ENCODE measurements around the gene SMAD3.
"Not testable (repeated sequence)": the region's sequence is repeated elsewhere in the genome, so short reads cannot be mapped to it uniquely, and the experiment has no call there.

The SMAD3 gene

GRCh38 chr15:67146234-67146633 lies 80.8 kb downstream of the SMAD3 start:
- no peak for DNase-seq

DNA sequence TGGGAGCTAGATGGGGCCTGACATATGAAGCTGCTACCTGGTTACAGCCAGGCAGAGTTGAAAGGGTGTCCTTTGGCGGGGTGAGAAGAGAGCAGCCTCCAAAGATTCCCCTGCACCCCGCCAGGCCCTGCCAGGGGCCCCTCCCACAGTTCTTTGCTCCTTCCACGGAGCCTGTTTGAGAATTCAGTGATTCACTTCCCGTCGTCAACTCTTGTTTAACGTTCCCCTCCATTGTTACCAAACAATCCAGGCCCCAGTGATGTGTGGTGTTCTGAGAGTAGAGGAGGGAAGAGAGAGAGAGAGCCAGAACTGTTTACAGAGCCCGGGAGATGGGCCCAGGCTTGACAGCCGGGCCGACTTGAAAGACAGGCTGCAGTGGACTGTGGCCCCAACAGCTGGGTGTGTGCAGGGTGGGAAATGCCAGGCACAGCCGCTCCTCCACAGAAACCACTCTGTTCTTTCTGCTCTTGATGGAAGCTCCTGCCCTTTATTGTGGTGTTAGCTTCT lies 81.5 kb downstream of the SMAD3 start:
- DNase-seq, result no peak

- no peak for DNase-seq
These were observed 82.1 kb downstream of the SMAD3 start for GRCh38 chr15:67147396-67147949.

DNA sequence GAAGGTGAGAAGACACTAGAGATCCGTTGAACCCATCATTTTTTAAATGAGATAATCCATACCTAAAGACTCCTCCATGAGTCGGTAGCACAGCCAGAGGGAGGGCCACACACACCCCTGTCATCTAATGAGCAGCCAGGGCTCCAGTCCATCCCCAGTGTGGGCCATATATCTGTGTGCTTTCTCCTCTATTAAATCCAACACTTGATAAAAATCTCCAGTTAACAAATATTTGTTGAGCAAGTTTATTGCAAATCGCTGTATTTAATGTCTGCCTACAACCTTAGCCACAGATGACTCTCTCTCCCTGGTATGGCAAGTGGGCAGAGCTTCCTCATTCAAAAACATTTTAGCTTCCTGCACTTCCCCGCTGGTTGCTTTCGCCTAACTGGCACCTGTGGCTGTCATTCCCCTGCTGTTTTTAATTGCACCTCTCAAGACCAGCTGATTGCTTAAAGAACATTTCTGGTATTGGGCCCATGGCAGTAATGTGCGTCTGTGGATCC lies 82.8 kb downstream of the SMAD3 start:
- DNase-seq, result peak in 1 of 2 experiments; percentile 65

GRCh38 chr15:67149068-67149772 lies 83.8 kb downstream of the SMAD3 start:
- DNase-seq, result no peak

DNA sequence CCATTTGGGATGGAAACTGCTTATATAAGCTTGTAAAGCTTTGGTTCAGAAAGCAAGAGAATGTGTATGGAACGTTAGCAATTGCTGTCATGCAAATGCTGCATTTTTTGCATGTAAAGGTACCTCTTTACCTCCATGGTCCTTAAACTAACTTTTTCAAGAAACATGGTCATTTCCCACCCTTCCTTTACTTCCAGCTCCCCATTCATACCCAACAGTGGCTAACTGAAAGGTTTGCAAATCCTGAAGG lies 84.3 kb downstream of the SMAD3 start:
- DNase-seq, result no peak

DNA sequence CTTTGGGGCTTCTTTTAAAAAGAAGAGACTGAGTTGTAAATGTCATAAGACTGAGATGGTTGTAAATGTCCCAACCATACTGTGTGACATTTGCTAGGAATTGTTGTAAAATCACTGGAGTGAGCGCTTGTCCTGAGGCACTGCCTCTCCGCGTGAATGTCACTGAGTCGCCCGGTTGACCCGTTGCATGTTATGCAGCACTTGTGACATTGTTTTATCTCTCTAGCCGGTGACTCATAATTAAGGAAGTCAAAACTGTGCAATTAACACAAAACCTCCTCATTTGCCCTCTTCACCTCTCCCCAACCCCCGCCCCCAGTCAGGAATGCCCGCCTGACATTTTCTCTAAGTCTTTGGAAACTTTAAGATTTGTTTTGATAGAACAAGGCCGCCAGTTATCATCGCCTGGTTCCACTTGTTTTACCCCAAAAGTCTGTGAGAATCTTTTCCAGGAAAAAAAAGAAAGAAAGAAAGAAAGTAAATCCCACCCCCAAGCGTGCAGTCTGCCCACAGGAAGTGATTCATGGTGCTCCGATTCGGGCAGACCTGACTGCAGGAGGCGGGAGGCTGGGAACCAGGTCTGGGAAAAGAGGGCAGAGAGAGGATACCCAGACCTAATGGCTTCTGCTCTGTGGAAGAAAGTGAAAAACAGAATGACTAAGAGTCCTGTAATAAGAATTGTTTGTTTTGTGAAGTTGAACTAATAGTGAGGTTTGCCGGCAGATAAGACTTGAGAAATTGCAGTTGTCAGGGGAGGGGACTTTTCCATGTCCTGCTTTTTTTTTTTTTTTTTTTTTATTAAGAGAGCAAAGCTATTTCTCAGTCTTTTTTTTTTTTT lies 84.8 kb downstream of the SMAD3 start:
- no peak for DNase-seq

GRCh38 chr15:67152429-67152828 lies 87.0 kb downstream of the SMAD3 start:
- DNase-seq, result no peak

GRCh38 chr15:67153044-67153443 lies 87.6 kb downstream of the SMAD3 start:
- DNase-seq, result not testable (repeated sequence)

- no peak for DNase-seq
These were observed 88.8 kb downstream of the SMAD3 start for GRCh38 chr15:67154249-67154648.

GRCh38 chr15:67156426-67156825 lies 91.0 kb downstream of the SMAD3 start:
- no peak for DNase-seq

DNA sequence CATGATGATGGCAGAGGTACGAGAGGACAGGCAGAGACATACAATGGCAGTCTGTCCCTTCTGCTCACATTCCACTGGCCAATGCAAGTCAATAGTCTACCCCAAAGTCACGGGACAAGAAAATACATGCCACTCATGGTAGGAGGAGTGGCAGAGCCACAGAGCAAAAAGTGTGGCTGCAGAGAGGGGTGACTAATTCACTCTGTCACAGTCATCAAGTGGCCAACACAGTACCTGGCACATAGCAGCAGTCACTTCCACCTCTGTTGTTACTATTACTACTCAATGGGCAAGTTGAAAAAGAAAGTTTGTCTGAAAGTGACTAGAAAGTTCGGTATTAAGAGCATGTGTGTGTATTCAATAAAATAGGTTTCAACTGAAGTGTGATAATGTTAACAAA lies 91.4 kb downstream of the SMAD3 start:
- no peak for DNase-seq

DNA sequence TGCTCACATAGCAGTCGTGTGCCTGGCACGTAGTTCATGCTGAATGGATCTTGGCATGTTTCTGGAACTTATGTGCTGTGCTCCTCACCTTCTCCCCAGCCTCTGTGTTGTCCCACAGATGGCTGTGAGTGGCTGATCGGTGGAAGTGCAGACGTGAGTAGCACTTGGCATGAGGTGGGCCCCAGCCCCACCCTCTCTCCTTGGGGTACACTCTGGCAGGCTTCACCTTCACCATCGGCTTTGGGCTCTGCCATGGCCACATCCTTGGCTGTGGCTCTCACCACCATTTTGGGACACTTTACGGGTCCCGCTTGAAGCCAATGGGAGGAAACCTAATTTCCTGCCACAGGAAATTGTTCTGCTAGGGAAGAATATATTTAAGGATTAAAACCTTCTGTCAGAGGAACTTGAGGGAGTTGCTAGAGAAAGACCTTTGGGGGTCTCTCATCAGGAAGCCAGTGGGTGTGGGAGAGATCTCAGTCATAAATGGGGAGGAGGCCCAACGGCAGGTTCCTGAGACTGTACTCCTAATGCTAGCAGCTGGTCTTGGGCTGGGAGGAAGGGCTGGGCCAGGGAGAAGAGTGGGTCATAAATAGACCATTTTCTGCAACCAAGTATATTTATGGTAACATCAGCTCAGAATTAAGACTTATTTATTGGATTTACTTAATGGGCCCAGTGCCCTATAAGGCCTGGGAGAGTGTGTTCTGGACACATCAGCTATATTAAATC lies 92.3 kb downstream of the SMAD3 start:
- no peak for DNase-seq

- DNase-seq, result no peak
These were observed 93.0 kb downstream of the SMAD3 start for GRCh38 chr15:67158367-67158766.

DNA sequence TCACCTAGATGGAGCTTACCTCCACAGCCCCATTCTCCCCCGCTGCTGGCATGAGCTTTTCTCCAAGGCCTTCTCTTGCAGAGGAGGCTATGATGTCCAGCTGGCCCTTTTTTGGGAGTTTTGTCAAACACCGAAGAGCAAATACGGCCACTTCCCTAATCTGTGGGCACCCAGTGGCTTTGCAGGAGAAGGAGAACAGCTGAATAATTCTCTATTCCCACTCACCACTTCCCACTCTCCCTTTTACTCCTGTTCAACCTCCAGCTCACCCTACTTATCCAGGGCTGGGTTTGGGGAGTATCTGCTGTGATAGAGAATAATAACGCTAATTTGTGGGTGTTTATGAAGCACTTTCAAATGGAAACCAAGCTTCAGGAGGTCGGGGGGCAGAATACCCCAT lies 96.0 kb downstream of the SMAD3 start:
- no peak for DNase-seq

DNA sequence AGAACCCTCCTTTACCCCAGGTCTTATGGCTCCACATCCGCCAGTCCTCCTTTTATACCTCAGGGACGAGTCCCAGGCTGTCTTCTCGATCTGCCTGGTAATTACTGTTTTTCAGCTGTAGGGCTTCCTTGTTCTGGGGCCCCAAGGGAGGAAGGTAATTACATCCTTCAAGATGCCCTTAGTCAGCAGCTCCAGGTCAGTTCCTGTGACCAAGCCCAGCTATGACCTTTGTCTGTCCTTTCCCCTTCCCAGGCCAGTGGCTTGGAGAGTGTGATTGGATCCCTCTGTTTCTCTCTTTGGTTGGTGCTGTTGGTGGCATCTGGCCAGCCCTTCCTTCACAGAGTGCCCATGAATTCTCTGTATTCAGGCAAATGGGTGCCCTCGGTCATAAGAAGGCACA lies 96.5 kb downstream of the SMAD3 start:
- no peak for DNase-seq

DNA sequence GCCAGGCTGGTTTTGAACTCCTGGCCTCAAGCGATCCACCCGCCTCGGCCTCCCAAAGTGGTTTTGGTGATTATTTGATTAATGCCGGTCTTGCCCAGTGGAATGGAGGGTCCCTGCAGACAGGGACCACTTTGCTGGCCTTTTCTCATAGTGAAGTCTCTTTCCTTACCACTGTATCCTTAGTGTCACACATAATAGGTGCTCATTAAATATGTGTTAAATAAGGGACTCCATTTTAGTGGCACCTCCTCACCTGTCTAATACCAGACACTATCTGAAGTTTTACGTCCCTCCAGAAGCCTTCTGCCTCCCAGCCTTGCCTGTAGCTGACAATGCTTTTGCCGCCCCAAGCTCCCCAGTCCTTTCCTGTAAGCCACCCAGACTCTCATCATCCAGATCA lies 97.8 kb downstream of the SMAD3 start:
- no peak for DNase-seq

- no peak for DNase-seq
These were observed 99.0 kb downstream of the SMAD3 start for GRCh38 chr15:67164401-67164791.

GRCh38 chr15:67164811-67165253 lies 99.4 kb downstream of the SMAD3 start:
- DNase-seq, result no peak

DNA sequence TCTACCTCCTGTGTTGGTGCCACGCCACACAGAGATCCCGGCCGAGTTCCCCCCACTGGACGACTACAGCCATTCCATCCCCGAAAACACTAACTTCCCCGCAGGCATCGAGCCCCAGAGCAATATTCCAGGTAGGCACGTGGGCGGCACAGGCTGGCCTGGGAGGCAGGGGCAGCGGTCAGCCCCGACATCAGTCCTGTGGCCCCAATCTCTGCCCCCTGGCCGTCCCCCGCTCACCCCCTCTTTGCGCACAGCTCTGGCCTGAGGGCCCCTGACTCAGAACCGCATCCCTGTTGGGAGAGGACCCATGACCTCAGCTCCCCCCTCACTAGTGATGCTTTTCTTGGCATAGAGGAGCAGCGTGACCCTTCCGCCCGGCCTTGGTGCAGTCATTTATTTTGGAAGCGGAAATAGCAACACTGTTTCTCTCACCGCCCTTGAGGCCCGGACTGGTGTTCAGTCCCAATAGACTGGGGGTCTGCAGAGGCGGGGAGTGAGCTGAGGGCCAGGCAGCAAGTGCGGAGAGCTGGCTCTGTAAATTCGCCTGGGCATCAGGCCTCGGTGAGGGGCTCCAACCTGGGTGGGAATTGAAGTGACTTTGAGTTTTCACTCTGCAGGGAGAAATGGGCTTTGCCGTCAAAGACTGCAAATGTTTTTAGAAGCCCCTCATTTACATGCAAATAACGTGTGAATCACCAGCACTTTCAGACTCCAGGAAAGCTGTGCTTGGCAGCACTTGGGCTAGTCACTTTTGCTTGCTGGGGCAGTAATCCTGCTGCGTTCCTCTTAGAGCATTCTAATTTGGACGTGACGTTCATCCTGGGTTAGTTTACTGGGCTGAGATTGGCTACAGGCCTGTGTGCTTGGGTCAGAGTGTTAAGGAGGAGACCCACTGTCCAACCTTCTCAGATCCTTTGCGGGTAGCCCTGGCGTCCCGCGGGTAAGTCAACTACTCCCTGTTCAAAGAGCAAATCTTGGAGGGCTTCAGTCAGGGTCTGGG lies 100.2 kb downstream of the SMAD3 start:
- DNase-seq, result no peak

- no peak for DNase-seq
These were observed 101.0 kb downstream of the SMAD3 start for GRCh38 chr15:67166280-67167009.

Measured in NCI-H2081 (cell line).